Adrenal gland (tissue), 5 donors: ENCODE data around the gene PARP16.

ENCODE experiments used
- POLR2A ChIP-seq, 2 donors: fragments of 450-650 bp; IDR thresholded peaks; one replicate each; pipeline ENCODE4 v1.6.1; 2017; ENCODE audit warnings: antibody characterized with exemption in 2 of 2, mild to moderate bottlenecking in 2 of 2, moderate library complexity in 1 of 2
- TF ChIP-seq, protein P1 (sequence below), 6 experiments: fragments of 450-650 bp in 4 of 6; fragments of 200-600 bp in 2 of 6; sonication (generic) in 1 of 6; IDR thresholded peaks; 1 replicate in 5 of 6; 2 replicates in 1 of 6; pipeline versions ENCODE4 v1.5.1 to v1.8.0; 2016 to 2021; ENCODE audit warnings: antibody characterized with exemption in 6 of 6, mild to moderate bottlenecking in 2 of 6, moderate library complexity in 1 of 6
- donor health status: DM: no; HTN: no; CAD: no.

DNA sequence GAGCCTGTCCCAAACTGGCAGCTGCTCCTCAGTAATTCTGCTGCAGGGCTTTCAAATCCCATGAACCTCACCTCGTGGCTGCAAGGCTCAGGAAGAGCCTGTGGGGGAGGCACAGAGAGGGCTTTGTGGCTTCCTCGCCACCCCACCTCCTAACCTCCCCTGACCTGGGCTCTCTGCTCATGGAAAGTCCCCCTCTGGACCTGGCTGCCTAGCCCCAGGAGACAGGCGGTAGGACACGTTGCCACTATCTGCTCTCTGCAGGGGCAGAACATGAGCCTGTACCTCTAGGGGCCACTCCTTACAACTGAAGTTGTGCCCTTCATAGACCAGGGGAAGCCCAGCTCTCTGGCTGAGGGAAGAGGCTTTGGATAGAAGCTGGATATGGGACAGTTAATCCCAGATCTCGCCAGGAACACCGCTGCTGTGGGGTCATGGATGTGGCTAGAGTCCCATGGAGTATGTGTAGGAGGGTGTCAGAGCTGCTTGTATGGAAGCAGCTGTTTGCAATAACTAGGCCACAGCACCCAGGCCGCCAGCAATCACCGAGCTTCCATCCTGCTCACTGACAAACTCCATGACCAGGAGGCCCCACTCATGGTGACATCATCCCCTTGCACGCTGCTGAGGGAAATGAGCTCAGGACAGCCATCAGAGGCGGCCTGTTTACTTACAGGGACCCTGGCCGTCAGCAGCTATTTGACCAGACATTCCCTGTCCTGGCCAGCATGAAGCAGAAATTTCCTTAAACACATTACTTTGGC, 41.4 kb downstream of the PARP16 start:
- TF ChIP-seq, protein P1, sequence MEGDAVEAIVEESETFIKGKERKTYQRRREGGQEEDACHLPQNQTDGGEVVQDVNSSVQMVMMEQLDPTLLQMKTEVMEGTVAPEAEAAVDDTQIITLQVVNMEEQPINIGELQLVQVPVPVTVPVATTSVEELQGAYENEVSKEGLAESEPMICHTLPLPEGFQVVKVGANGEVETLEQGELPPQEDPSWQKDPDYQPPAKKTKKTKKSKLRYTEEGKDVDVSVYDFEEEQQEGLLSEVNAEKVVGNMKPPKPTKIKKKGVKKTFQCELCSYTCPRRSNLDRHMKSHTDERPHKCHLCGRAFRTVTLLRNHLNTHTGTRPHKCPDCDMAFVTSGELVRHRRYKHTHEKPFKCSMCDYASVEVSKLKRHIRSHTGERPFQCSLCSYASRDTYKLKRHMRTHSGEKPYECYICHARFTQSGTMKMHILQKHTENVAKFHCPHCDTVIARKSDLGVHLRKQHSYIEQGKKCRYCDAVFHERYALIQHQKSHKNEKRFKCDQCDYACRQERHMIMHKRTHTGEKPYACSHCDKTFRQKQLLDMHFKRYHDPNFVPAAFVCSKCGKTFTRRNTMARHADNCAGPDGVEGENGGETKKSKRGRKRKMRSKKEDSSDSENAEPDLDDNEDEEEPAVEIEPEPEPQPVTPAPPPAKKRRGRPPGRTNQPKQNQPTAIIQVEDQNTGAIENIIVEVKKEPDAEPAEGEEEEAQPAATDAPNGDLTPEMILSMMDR (IDR thresholded peaks at IDR 0.05), result no peak
- TF ChIP-seq POLR2A (IDR thresholded peaks at IDR 0.05), result no peak
